ENCODE results near the gene PKN2.

DNA sequence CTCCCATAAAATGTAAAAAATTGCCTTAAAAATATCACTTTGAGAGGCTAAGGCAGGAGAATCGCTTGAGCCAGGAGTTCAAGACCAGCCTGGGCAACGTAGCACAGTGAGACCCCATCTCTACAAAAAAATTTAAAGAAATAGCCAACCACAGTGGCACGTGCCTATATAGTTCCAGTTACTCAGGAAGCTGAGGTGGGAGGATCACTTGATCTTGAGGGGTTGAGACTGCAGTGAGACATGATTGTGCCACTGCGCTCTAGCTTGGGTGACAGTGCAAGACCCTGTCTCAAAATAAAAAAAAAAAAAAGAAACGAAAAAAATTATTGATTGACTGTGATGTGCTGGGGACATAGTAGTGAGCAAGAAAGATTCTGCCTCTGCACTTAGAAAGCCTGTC, 38.4 kb downstream of the PKN2 start:
- TF ChIP-seq, protein P1, sequence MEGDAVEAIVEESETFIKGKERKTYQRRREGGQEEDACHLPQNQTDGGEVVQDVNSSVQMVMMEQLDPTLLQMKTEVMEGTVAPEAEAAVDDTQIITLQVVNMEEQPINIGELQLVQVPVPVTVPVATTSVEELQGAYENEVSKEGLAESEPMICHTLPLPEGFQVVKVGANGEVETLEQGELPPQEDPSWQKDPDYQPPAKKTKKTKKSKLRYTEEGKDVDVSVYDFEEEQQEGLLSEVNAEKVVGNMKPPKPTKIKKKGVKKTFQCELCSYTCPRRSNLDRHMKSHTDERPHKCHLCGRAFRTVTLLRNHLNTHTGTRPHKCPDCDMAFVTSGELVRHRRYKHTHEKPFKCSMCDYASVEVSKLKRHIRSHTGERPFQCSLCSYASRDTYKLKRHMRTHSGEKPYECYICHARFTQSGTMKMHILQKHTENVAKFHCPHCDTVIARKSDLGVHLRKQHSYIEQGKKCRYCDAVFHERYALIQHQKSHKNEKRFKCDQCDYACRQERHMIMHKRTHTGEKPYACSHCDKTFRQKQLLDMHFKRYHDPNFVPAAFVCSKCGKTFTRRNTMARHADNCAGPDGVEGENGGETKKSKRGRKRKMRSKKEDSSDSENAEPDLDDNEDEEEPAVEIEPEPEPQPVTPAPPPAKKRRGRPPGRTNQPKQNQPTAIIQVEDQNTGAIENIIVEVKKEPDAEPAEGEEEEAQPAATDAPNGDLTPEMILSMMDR (conservative IDR thresholded peaks at IDR 0.05 in 1 of 2, IDR thresholded peaks at IDR 0.05 in 1 of 2; ENCODE audit: low read depth in 1 of 2, low read length in 2 of 2), result no peak
- TF ChIP-seq EZH2 (IDR thresholded peaks at IDR 0.05; ENCODE audit: low read length, missing control alignments), result no peak

All from fibroblast of lung (primary cell).